PC-9 (cell line): ENCODE data around the gene SPRTN. TPM values are rescaled to one million over a fixed set of nuclear protein-coding genes. Genes with fewer than 3 reads are reported as not detected.

ENCODE experiments used
- BruUV-seq: library from RNA; stranded (reverse); fragments of 400-500 nt; replicated peaks from 2 replicates; lab custom pipeline; 2021; lab: Mats Ljungman, UMichigan
- CTCF ChIA-PET: fragments of 300-600 bp; sonication (Branson Sonifier 250); formaldehyde crosslinking; loops from one replicate; lab custom pipeline; 2022; ENCODE audit warnings: antibody characterized with exemption; lab: Charles Lee
- POLR2A ChIA-PET: fragments of 300-600 bp; sonication (Branson Sonifier 250); formaldehyde crosslinking; loops from one replicate; lab custom pipeline; 2022; ENCODE audit warnings: antibody characterized with exemption; ENCODE audit not compliant: unreplicated experiment; lab: Charles Lee
- DNase-seq, 2 experiments: peaks; one replicate each; pipeline versions ENCODE4 v3.0.0 to v3.0.0-alpha.2; 2015 to 2022; ENCODE audit warnings: mixed read lengths in 1 of 2
- H2AFZ ChIP-seq: fragments of 200-600 bp; sonication (generic); 2 replicates; pipeline ENCODE4 v1.8.1; 2017; ENCODE audit warnings: antibody characterized with exemption
- H3F3A ChIP-seq: fragments of 200-600 bp; sonication (generic); 2 replicates; pipeline ENCODE4 v1.8.1; 2017; ENCODE audit warnings: antibody characterized with exemption, mild to moderate bottlenecking, low read depth; ENCODE audit not compliant: insufficient read depth
- H3K27ac ChIP-seq: fragments of 200-600 bp; sonication (generic); 2 replicates; pipeline ENCODE4 v1.6.1; 2016; ENCODE audit warnings: mixed run types
- H3K27me3 ChIP-seq: fragments of 200-600 bp; sonication (generic); 2 replicates; pipeline ENCODE4 v1.6.1; 2016; ENCODE audit warnings: low read depth, mixed run types; ENCODE audit not compliant: insufficient read depth
- H3K36me3 ChIP-seq: fragments of 200-600 bp; sonication (generic); 2 replicates; pipeline ENCODE4 v1.6.1; 2016; ENCODE audit warnings: low read depth, mixed run types
- H3K4me1 ChIP-seq: fragments of 200-600 bp; sonication (generic); replicated peaks from 2 replicates; pipeline ENCODE4 v1.6.1; 2016; ENCODE audit warnings: mixed run types; ENCODE audit not compliant: insufficient read depth
- H3K4me2 ChIP-seq: fragments of 200-600 bp; sonication (generic); 2 replicates; pipeline ENCODE4 v1.6.1; 2017; ENCODE audit warnings: mixed run types
- H3K4me3 ChIP-seq: fragments of 200-600 bp; sonication (generic); 2 replicates; pipeline ENCODE4 v1.6.1; 2016; ENCODE audit warnings: mixed run types
- H3K79me2 ChIP-seq: fragments of 200-600 bp; sonication (generic); 2 replicates; pipeline ENCODE4 v1.6.1; 2017; ENCODE audit warnings: low read depth, mixed run types
- H3K9me2 ChIP-seq: fragments of 200-600 bp; sonication (generic); 2 replicates; pipeline ENCODE4 v1.8.1; 2017; ENCODE audit warnings: mild to moderate bottlenecking; ENCODE audit not compliant: insufficient read depth
- H3K9me3 ChIP-seq: fragments of 200-600 bp; sonication (generic); 2 replicates; pipeline ENCODE4 v1.8.1; 2016; ENCODE audit warnings: low read depth; ENCODE audit not compliant: insufficient read depth
- H4K20me1 ChIP-seq: fragments of 200-600 bp; sonication (generic); 2 replicates; pipeline ENCODE4 v1.8.1; 2017; ENCODE audit not compliant: insufficient read depth
- CTCF ChIP-seq: fragments of 200-600 bp; sonication (generic); conservative IDR thresholded peaks from 2 replicates; pipeline ENCODE4 v1.6.1; 2017; ENCODE audit warnings: mixed run types, antibody characterized with exemption, mild to moderate bottlenecking, moderate library complexity
- EZH2 ChIP-seq: fragments of 200-600 bp; sonication (generic); IDR thresholded peaks from 2 replicates; pipeline ENCODE4 v1.8.0; 2017; ENCODE audit warnings: antibody characterized with exemption, low read depth
- intact Hi-C: fragments of 100-400 bp; cut with micrococcal nuclease; formaldehyde crosslinking; loops from one replicate; pipeline ENCODE4 v1.10.0; 2022; ENCODE audit not compliant: unreplicated experiment
- total RNA-seq: library from RNA; stranded (reverse); gene quantifications from 2 replicates; pipeline ENCODE4 v1.2.3, GENCODE V29; 2021

The SPRTN gene
- total RNA-seq, 1 experiment from 2014 or later, result 14.6 TPM

DNA sequence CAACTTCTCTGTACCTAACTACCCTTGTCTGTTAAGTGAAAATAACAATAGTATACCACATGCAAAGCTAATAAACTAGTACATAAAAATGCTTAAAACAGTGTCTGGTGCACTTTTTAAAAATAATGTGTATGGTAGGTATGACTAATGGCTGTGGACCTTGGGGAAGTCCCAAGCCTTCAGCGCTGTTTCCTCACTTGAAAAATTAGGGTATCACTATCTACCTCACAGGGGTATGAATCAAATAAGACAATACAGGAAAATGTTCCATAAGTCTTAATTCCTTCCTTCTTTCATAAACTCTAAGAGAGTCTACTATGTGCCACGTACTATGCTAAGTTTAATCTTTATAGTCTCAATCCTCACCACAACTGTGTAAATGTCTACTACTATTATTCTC is 52.0 kb downstream of the SPRTN start:
- Histone ChIP-seq H2AFZ (no peak overlapping the region), H3K4me3 (no peak overlapping the region), H3K36me3 (no peaks in the 10 kb centered on the region), H4K20me1 (no peaks in the 10 kb centered on the region), H3K27me3 (no peaks in the 10 kb centered on the region), H3K9me2 (no peaks in the 10 kb centered on the region), H3K4me1 (peaks cover 40% of the 10 kb centered on the region), H3K27ac (peak overlapping the region; percentile 3; the same call in 1 of the 2 replicates), H3F3A (peaks cover 6% of the 10 kb centered on the region), H3K4me2 (no peak overlapping the region), H3K9me3 (no peaks in the 10 kb centered on the region), H3K79me2 (peaks cover 53% of the 10 kb centered on the region)
- no peak for DNase-seq
- CTCF ChIA-PET, result no interaction called here
- TF ChIP-seq CTCF (no peak), EZH2 (no peak)
- intact Hi-C loops, result no loop called here
- POLR2A ChIA-PET, result no interaction called here
- no TSS peak for BruUV-seq

DNA sequence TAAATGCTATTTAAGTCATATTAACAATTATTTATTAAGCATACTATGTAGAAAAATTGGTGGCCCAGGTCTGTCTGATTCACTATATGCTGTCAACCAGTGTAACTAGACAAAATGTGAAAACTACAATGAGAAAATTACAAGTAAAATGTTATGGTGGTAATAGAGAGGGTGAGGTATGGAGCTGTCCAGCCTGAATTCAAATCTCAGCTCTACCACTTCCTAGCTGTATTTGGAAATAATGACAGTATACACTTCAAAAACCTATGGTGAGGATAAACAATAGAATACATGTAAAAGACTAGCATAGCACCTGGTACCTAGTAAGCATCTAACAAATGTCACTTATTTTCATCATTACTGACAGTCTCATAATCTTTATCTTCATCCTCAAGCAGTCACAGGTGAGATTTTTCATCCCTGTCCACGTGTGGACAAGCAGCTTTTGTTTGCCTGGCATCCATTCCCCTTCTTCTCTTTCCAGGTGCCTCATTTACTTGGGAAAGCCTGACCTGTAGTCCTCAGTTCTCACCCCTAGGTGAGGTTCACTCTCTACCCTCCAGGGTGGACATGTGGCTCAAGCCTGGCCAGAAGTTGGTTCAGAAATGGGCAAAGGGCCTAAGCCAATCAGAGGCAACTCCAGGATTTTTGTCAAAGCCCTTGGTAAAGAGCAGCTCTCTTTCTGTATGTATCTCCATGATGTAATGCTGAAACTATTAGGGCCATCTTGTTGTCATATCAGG is 54.5 kb downstream of the SPRTN start:
- no TSS peak for BruUV-seq
- Histone ChIP-seq H3K79me2 (peaks cover 58% of the 10 kb centered on the region), H4K20me1 (no peaks in the 10 kb centered on the region), H3K36me3 (no peaks in the 10 kb centered on the region), H3F3A (peaks cover 28% of the 10 kb centered on the region), H3K4me2 (no peak overlapping the region), H3K4me3 (no peak overlapping the region), H3K9me3 (no peaks in the 10 kb centered on the region), H3K27me3 (no peaks in the 10 kb centered on the region), H3K27ac (no peak overlapping the region), H3K4me1 (peaks cover 45% of the 10 kb centered on the region), H2AFZ (no peak overlapping the region), H3K9me2 (no peaks in the 10 kb centered on the region)
- DNase-seq, result no peak
- POLR2A ChIA-PET, result no interaction called here
- intact Hi-C loops, result no loop called here
- CTCF ChIA-PET, result no interaction called here
- TF ChIP-seq EZH2 (no peak), CTCF (no peak)

DNA sequence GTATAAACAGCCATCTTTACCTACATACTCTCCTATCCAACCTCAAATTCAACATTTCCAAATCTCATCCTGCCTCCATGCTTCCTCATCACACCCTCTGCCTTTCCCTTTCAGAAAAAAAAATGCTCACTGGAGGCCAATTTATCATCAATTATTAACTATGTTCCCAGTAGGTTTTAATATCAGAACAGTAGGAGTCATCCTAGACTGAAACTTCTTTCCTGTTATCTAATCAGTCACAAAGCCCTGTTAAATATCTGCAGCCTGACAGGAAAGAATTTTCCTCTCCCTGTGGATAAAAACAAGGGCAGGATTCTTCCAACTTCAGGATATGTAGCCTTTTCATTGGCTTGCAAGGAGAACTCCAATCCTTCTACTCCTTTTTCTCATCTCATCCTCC is 55.6 kb downstream of the SPRTN start:
- intact Hi-C loops, result loop anchor here (2.0 kb wide), 1 partner anchor 27 kb away; no protein-coding TSS in a partner anchor
- H3K4me3 ChIP-seq, result no peak overlapping the region
- no peak for DNase-seq
- H2AFZ ChIP-seq, result no peak overlapping the region
- no peak for TF ChIP-seq EZH2
- TF ChIP-seq CTCF, result no peak
- H3K4me1 ChIP-seq, result peaks cover 39% of the 10 kb centered on the region
- H3K36me3 ChIP-seq, result no peaks in the 10 kb centered on the region
- no peak overlapping the region for H3K4me2 ChIP-seq
- peaks cover 61% of the 10 kb centered on the region for H3K79me2 ChIP-seq
- BruUV-seq, result no TSS peak
- no peaks in the 10 kb centered on the region for H4K20me1 ChIP-seq
- H3K9me3 ChIP-seq, result no peaks in the 10 kb centered on the region
- no peak overlapping the region for H3K27ac ChIP-seq
- ChIA-PET CTCF (no interaction called here), POLR2A (no interaction called here)
- H3F3A ChIP-seq, result peaks cover 28% of the 10 kb centered on the region
- no peaks in the 10 kb centered on the region for H3K27me3 ChIP-seq
- no peaks in the 10 kb centered on the region for H3K9me2 ChIP-seq
